Transverse colon (tissue), 4 donors: ENCODE data around the gene CCT7. TPM values are rescaled to one million over a fixed set of nuclear protein-coding genes. Genes with fewer than 3 reads are reported as not detected.
A peak's percentile ranks its signal among the peaks of the same experiment; 100 is the strongest.

ENCODE experiments used
- DNase-seq: peaks from one replicate; pipeline ENCODE4 v3.0.0-alpha.2; 2019
- H3K27ac ChIP-seq, 4 donors: fragments of 200-600 bp; sonication (generic); 2 replicates each; pipeline ENCODE4 v1.5.1; 2016 to 2018; ENCODE audit warnings: inconsistent platforms in 4 of 4
- H3K27me3 ChIP-seq: fragments of 200-600 bp; sonication (generic); 2 replicates; pipeline ENCODE4 v1.5.1; 2017; ENCODE audit warnings: inconsistent platforms
- H3K36me3 ChIP-seq, 4 donors: fragments of 200-600 bp; sonication (generic); 2 replicates each; pipeline ENCODE4 v1.5.1; 2017 to 2019; ENCODE audit warnings: inconsistent platforms in 4 of 4
- H3K4me1 ChIP-seq, 4 donors: fragments of 200-600 bp; sonication (generic); 2 replicates each; pipeline ENCODE4 v1.5.1; 2017 to 2020; ENCODE audit warnings: inconsistent platforms in 4 of 4
- H3K4me3 ChIP-seq, 4 donors: fragments of 200-600 bp; sonication (generic); 1 replicate in 1 of 4; 2 replicates in 3 of 4; pipeline versions ENCODE4 v1.5.1 to v1.6.1; 2017 to 2019; ENCODE audit warnings: inconsistent platforms in 4 of 4
- H3K9me3 ChIP-seq, 2 donors: fragments of 200-600 bp; sonication (generic); 2 replicates each; pipeline ENCODE4 v1.5.1; 2017 to 2019; ENCODE audit warnings: inconsistent platforms in 2 of 2
- EP300 ChIP-seq: sonication (generic); formaldehyde crosslinking; IDR thresholded peaks from one replicate; pipeline ENCODE4 v1.6.1; 2017; ENCODE audit warnings: antibody characterized with exemption, low read depth
- POLR2A ChIP-seq: fragments of 450-650 bp; IDR thresholded peaks from one replicate; pipeline ENCODE4 v1.6.1; 2016; ENCODE audit warnings: antibody characterized with exemption, mild to moderate bottlenecking, moderate library complexity
- POLR2AphosphoS5 ChIP-seq, 3 donors: sonication (generic); formaldehyde crosslinking; IDR thresholded peaks; one replicate each; pipeline ENCODE4 v1.6.1; 2016; ENCODE audit warnings: antibody characterized with exemption in 3 of 3
- WGBS, 2 donors: methylation state at CpG; one replicate each; pipeline ENCODE4 v1.1.5; 2018; ENCODE audit warnings: low coverage in 1 of 2; 5-methylcytosine and 5-hydroxymethylcytosine counted together
- in situ Hi-C, 4 donors: fragments of 200-750 bp; cut with MboI; loops; one replicate each; pipeline versions ENCODE4 v1.15.0 to v1.15.1; 2017; ENCODE audit warnings: low sequenced_read_pairs in 3 of 4, low pct_ligation_motif_present in 1 of 4, low pct_unique_long_range_greater_than_20kb in 1 of 4
- intact Hi-C: fragments of 100-400 bp; cut with DNase I; formaldehyde crosslinking; loops from one replicate; pipeline ENCODE4 v1.15.1; 2023; ENCODE audit warnings: low total_unique reads
- total RNA-seq, 4 donors: library from RNA; depleted of rRNA; stranded (reverse); fragments of >200 nt; gene quantifications; one replicate each; pipeline ENCODE4 v1.1.0, GENCODE V29; 2016
- TF ChIP-seq, protein P1 (sequence below), 5 experiments: fragments of 200-600 bp in 3 of 5; fragments of 450-650 bp in 2 of 5; sonication (generic) in 3 of 5; IDR thresholded peaks; 1 replicate in 2 of 5; 2 replicates in 3 of 5; pipeline ENCODE4 v1.5.1; 2016 to 2017; ENCODE audit warnings: antibody characterized with exemption in 5 of 5, inconsistent platforms in 3 of 5, mild to moderate bottlenecking in 2 of 5, moderate library complexity in 1 of 5

CCT7 gene
- total RNA-seq, 4 donors from 2014 or later: 87.9 to 171 (median 116) TPM

DNA sequence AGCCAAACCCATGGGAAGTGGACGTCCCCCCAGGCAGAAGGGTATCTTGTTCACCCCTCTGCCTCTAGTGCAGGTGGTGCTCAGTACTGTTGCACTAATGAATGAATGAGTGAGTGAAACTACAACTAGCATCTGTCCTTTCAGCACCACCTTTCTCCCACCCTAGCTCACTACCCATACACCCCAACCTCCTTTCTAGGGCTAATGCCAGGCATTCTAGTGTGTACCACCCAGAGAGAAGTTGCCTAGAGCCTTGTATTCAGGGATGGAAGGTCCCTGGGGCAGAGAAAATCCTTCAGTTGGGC lies 22.5 kb downstream of the CCT7 start:
- Histone ChIP-seq H3K36me3 (peaks cover 0 to 10% (median 3%) of the 10 kb centered on the region in 4 donors), H3K4me1 (no peaks in the 10 kb centered on the region), H3K27me3 (no peaks in the 10 kb centered on the region), H3K9me3 (no peaks in the 10 kb centered on the region), H3K27ac (no peak overlapping the region), H3K4me3 (no peak overlapping the region)
- WGBS, 2 donors: 94% methylated on average over 1 of the region's 1 CpG; no CpG with 5 or more reads in 1 of the 2 donors
- intact Hi-C loops (no loop called here), in situ Hi-C loops (no loop called here)
- DNase-seq: no peak
- TF ChIP-seq POLR2A (no peak), POLR2AphosphoS5 (IDR thresholded peaks at IDR 0.05) (no peak), EP300 (no peak)
- TF ChIP-seq, protein P1, sequence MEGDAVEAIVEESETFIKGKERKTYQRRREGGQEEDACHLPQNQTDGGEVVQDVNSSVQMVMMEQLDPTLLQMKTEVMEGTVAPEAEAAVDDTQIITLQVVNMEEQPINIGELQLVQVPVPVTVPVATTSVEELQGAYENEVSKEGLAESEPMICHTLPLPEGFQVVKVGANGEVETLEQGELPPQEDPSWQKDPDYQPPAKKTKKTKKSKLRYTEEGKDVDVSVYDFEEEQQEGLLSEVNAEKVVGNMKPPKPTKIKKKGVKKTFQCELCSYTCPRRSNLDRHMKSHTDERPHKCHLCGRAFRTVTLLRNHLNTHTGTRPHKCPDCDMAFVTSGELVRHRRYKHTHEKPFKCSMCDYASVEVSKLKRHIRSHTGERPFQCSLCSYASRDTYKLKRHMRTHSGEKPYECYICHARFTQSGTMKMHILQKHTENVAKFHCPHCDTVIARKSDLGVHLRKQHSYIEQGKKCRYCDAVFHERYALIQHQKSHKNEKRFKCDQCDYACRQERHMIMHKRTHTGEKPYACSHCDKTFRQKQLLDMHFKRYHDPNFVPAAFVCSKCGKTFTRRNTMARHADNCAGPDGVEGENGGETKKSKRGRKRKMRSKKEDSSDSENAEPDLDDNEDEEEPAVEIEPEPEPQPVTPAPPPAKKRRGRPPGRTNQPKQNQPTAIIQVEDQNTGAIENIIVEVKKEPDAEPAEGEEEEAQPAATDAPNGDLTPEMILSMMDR (IDR thresholded peaks at IDR 0.05): no peak

DNA sequence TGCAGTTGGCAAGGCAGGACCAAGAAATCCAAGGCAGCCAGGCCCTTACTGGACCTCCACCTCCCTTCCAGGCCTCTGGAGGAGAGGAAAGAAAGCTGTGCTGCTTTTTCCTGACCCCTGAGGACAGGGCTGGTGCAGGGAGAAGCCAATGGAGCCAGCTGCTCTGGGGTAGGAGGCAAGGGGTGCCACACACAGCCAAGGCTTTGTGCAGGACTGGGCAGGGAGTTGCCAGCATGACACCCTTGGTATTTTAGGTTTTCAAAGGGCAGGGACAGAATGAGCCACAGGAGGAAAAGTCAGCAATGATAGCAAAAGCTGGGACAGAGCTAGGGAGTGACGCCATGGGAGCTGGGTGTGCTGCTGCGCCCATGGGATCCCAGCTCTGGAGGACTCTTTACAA lies 22.9 kb downstream of the CCT7 start:
- 95% methylated on average over 2 of the region's 2 CpGs; no CpG with 5 or more reads in 1 of the 2 donors for WGBS, 2 donors
- intact Hi-C loops: no loop called here
- Histone ChIP-seq H3K27ac (no peak overlapping the region), H3K36me3 (peaks cover 0 to 10% (median 3%) of the 10 kb centered on the region in 4 donors), H3K9me3 (no peaks in the 10 kb centered on the region), H3K4me3 (no peak overlapping the region), H3K4me1 (no peaks in the 10 kb centered on the region), H3K27me3 (no peaks in the 10 kb centered on the region)
- no peak for DNase-seq
- in situ Hi-C loops: no loop called here
- TF ChIP-seq, protein P1 (IDR thresholded peaks at IDR 0.05): no peak
- TF ChIP-seq POLR2AphosphoS5 (IDR thresholded peaks at IDR 0.05) (no peak), POLR2A (no peak)

DNA sequence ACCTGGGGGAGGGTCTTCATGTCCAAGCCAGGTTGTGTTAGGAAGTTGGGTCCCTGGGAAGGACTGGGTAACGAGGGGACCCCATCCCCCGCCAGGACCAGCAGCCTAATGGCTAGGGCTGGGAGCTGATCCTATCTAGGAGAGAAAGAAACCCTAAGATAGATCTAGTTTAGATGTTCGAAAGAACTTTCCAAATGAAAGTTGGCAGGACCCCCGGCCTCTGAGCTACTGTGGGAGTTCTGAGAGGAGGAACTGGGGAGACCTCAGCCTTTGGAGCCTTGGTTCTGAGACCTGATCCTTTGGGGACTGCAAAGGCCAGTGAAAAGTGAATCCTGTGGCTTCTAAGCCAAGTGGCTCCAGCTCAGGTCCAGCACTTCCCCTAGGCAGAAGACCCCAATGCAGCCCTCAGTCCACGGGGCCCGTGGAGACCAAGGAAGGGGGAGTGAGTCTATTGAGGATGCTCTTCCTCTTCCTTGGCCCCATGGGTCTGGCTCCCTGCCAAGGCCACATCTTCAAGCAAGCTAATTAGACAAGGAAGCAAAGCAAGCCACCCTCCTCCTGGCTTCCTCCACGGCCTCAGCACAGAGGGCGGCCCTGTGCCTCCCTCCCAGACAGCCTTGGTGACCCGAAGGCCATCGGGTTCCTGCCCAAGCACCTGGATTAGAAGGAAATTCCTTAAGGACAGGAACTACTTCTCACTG lies 23.5 kb downstream of the CCT7 start:
- peaks cover 0 to 6% (median 3%) of the 10 kb centered on the region in 4 donors for H3K36me3 ChIP-seq
- H3K4me1 ChIP-seq: no peaks in the 10 kb centered on the region
- in situ Hi-C loops: no loop called here
- TF ChIP-seq EP300 (no peak), POLR2A (no peak), POLR2AphosphoS5 (IDR thresholded peaks at IDR 0.05) (no peak)
- TF ChIP-seq, protein P1 (IDR thresholded peaks at IDR 0.05): no peak
- no peaks in the 10 kb centered on the region for H3K9me3 ChIP-seq
- H3K27me3 ChIP-seq: no peaks in the 10 kb centered on the region
- WGBS, 2 donors: 63 to 100% methylated on average over 2 to 10 of the region's 10 CpGs
- intact Hi-C loops: no loop called here
- no peak overlapping the region for H3K4me3 ChIP-seq
- DNase-seq: peak; percentile 35
- H3K27ac ChIP-seq: no peak overlapping the region

DNA sequence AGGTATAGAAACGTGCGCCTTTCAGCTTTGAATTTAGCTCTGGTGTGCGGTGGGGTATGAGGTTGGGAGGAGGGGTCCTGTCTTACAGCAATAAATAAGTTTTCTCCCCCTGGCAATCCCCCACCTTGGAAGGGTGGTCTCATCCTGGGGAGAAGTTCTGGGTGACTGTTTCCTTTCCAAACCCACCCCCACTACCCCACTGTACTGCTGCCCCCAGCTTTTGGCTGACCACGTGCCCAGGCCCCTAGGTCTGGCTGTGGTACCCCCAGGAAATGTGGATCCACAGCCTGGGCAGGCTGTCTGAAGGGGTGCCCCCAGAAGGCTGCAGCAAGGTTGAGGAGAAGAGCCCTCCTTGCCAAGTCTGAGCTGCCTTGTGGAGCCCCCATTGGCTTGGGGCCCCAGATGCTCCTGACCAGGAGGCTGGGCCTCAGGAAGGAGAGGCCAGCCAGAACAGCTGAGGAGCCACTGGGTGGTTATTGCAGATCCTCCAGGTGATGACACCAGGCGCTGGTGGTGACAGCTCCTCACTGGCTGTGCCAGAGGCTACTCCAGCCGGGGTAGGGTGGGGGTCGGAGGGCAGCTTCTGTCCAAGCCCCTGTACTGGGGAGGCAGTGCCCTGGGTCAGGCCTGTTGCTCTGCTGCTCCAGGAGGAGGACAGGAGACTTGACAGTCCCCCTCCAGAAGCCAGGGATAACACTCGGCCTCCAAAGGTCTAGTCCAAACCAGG lies 24.2 kb downstream of the CCT7 start:
- DNase-seq: no peak
- H3K27me3 ChIP-seq: no peaks in the 10 kb centered on the region
- no peak for TF ChIP-seq EP300
- no peak for TF ChIP-seq POLR2AphosphoS5 (IDR thresholded peaks at IDR 0.05)
- TF ChIP-seq POLR2A: no peak
- TF ChIP-seq, protein P1 (IDR thresholded peaks at IDR 0.05): no peak
- H3K27ac ChIP-seq: no peak overlapping the region
- H3K36me3 ChIP-seq: peaks cover 0 to 4% (median 0%) of the 10 kb centered on the region in 4 donors
- H3K4me1 ChIP-seq: no peaks in the 10 kb centered on the region
- 92% methylated on average over 7 of the region's 8 CpGs; no CpG with 5 or more reads in 1 of the 2 donors for WGBS, 2 donors
- intact Hi-C loops: no loop called here
- H3K4me3 ChIP-seq: no peak overlapping the region
- no peaks in the 10 kb centered on the region for H3K9me3 ChIP-seq
- in situ Hi-C loops: no loop called here
